HG03442 (cell line): ENCODE measurements around the gene CRYBG2.
A peak's percentile ranks its signal among the peaks of the same experiment; 100 is the strongest.
"Not testable (repeated sequence)": the region's sequence is repeated elsewhere in the genome, so short reads cannot be mapped to it uniquely, and the experiment has no call there.

Experiments used
- ATAC-seq: cut with Tn5 transposase; IDR thresholded peaks from one replicate; pipeline ENCODE4 v1.9.1; 2021; ENCODE audit warnings: mild to moderate bottlenecking, moderate library complexity; ENCODE audit not compliant: unreplicated experiment

The CRYBG2 gene

DNA sequence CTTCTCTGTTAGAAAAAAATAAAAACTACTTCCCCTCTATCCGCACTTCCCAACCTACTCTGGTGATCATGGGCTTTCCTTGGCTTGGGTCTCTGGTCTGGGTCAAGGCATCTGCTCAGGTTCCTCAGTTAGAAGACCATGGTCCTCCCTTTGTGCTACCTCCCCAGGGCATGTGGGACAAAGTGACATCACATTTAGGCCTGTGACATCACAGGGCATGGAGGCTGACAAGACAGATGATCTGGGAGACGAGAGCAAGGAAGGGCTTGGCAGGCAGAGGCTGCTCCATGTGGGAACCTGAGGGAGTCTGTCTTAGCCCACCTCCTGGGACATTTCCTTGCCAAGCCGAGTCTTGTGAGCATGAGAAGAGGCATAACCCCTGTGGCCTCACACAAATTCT, 18.7 kb upstream of the CRYBG2 start, which contains the start of gene ZNF683:
Gene ZNF683 (minus strand): TSS at position 140 of the 400 bp plus-strand sequence. CDS start 4,179 bp downstream, outside the sequence.
- not testable (repeated sequence) for ATAC-seq

DNA sequence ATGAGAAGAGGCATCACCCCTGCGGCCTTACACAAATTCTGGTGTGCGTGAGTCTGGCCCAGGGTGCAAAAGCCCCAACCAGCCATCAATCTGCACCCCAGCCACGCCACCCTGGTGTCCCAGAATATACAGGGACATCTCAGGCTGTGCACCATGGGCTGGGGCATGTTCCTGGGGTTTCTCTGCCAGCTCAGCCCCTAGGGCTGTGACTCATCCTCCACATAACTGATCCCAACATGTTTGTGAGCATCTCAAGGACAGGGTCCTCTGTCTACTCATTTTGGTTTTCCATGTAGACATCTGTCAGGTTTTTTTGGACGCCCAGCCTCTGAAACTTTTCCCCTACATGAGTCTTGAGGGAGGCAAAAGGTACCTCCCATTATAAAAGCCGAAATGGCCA, 18.1 kb upstream of the CRYBG2 start:
- ATAC-seq, result no peak

DNA sequence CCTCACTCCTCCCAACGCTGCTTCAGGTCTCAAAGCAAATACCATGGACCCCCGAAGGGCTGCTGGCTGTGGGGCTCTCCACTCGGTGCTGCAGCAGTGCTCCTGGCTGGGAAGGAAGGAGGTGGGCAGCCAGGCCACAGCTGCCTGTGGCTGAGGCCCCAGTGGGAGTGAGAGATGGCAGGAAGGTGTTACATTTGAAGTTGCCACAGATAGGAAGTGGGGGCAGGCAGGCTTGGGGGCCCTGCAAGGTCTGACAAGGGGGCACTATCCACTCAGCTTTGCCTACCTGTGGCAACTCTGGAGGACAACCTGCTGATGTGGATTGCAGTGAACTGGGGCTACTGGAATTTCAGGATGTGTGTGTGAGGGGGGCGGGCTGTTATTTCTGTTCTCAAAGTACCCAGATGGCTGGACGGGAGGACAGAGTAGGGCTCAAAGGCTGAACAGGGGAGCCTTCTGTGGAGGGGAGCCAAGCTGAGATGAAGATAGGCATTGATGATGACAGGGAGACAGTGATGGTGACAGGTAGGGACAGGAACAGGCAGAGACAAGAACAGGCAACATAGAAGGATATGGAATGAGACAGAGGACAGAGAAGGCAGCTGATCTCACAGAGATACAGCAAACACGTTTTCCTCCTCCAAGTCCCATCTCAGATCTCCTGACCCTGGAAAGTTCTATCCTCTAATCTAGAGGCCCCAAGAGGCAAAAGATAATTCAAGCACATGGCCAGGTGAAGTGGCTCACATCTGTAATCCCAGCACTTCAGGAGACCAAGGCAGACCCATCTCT, 16.9 kb upstream of the CRYBG2 start:
- ATAC-seq, result no peak

DNA sequence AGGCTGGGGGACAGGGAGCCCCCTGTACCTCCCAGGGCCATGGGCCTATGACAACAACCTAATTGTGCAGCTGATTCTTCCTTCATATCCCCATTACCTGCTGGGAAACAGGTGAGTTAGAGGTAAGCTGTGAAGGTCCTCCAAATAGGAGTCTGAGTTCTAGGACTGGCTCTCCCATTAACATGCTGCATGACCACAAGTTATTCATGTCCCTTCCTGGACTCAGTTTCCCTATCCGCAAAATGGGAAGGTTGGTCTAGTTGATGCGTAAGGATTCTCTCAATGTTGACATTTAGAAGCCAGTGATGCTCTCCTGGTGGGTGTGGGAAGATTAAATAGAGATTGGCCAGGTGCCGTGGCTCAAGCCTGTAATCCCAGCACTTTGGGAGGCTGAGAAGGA, 14.6 kb upstream of the CRYBG2 start:
- ATAC-seq, result no peak

DNA sequence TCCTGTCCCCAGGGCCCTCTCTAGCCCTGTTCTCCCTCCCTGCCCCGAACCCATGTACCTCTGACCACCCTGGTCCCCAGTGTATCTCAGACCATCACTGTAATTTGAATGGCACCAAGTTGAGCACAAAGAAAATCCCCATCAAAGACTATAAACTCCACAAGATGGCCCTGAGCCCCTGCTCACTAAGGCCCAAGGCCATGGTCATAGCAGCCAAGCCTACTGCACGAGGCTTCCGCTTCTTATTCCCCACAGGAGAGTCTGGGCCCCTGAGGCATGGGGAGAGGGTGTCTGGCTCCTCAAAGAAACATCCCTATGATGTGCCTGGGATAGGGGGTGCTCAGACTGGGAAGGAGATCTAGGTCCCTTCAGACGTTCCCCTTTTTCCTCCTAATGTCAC, 14.1 kb upstream of the CRYBG2 start:
- no peak for ATAC-seq

DNA sequence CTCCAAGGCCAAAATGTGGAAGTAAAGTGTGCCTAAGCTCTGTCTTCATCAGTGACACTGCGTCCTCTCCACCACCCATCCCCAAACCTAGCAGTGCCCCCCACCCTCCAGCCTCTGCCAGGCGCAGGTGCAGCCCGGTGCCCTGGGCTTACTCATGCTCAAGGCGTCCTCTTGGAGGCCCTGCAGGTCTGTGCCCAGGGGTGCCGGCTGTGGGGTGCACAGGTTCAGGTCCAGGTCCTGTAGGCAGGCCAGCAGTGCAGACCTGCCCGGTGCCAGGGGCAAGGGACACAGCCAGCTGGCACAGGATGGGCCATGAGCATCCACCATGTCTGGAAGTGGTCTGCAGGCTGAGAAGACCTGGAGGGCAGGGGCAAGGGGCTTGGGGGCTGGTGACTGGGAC, 13.5 kb upstream of the CRYBG2 start:
- ATAC-seq, result no peak

DNA sequence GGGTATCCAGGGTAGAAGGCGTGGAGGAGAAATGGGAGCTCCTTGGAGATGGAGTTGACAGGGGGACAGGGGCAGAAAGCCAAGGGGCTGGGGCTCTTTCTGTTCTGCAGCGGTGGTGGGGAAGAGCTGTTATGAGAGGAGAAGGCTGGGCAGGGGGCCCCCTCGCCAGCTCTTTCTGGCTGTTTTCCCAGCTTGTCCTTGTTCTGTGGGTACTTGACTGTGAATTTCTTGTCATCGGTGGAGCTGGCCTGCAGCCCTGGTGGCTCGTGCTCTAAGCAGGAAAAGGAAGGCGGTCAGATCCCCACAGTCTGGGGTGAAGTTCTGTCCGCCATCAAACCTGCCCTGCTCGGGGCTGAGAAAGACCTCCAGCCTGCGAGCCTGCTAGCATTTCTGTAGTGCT, 11.0 kb upstream of the CRYBG2 start:
- ATAC-seq, result no peak

DNA sequence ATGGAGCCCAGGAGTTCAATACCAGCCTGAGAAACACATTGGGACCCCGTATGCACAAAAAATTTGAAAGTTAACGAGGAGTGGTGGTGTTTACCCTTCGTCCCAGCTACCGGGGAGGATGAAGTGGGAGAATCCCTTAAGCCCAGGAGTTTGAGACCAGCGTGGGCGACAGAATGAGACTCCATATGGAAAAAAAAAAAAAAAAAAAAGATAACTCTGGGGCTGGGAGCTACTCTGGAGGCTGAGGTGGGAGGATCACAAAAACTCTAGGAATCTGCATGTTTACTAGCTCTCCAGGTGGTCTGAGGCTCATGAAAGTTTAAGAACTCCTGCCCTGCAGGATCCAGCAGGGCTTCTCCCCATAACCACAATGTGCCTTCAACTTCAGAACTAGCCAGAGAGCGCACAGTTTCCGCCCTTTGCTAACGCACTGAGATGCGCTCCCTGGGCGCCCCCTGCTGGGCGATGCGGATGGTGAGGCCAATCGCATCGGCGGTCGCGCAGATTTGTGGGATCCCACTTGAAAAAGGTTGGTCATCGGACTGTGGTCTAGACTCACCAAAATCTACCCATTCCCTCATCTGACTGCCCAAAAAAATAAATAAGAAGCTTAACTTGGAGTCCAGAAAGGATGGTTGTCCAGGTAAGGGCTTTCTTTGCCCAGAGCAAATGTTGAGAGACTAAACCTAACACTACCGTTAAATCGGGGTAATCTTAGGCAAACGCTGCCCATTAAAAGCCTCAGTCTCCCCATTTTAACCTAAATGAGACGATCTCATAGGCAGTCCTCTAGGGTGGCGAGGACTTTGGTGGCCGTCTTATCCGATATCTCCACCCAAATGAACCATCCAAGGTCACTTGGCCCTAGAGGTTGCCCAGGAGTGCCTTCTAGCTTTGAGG, 9.9 kb upstream of the CRYBG2 start:
- peak; percentile 43 for ATAC-seq

DNA sequence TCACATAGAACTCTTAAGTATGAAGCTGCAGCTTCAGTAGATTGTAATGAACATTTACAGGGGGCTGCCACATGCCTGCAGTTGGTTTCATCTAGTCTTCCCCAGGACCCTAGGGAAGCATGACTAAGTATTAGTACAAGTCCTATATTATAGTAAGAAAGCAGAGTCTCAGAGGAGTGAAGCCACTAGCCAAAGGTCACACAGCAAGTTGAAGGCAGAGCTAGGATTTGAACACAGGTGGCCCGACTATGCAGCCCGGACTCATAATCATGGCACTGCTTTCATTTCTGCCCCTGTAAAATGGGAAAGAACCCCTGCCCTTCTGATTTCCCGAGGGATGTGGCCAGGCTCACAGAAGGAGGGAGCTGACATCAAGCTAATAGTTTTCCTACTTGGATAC, 8.4 kb upstream of the CRYBG2 start:
- ATAC-seq, result no peak

DNA sequence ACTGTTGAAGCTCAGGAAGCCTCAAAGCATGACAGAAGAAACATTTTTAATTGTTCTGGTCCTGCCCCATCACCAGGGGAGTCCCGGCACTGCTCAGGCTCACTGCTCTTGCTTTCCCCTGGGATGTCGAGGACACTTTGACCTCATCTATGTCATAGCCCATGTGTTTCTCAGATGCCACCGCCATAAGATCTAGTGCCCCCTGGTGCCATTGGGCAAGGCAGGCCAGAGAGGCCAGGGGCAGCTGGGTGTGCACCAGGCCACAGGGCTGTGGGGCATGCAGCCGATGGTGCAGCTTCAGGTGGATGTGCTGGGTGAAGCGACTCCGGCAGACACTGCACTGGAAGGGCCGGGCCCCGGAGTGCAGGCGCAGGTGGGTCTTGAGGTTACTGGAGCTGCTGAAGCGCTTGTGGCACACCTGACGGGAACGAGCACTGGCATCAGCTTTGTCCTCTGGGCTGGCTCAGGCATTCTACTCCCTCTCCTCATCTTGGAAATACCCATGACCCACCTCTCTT, 7.7 kb upstream of the CRYBG2 start:
- no peak for ATAC-seq

DNA sequence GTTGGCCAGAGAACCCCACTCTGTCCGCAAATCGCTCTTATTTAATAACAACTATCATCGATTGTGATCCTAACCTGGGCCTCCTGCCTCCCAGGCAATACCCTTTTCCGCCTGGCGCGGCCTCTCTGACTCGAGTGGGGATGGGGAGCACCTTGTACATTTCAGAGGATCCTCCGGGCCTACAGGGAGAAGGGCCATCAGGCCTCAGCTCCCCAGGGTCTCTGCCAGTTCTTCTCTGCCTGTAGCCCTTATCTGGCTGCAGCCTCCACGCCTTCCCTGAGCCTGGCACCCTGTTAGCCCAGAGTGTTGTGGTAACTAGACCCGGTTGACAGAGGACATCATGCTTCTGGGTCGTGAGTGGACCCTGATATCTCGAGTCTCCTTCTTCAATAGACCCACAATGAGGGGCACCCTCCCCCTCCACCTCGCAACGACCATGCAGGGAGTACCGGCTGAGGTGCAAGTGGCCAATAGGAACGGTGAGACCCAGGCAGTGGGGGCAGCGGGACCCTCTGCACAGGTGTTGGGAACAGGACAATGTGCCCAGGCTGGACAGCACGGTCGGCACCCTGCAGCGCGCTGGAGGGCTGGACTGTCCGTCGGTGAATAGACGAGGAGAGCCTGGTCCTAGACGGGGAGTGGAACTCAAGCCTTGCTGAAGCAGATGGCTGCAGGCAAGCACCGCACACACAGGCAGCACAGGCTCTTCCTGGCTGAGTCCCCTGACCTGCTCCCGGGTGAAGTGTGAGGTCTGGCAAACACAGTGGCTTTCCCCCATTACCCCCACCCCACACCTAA, 7.1 kb upstream of the CRYBG2 start:
- ATAC-seq, result no peak

DNA sequence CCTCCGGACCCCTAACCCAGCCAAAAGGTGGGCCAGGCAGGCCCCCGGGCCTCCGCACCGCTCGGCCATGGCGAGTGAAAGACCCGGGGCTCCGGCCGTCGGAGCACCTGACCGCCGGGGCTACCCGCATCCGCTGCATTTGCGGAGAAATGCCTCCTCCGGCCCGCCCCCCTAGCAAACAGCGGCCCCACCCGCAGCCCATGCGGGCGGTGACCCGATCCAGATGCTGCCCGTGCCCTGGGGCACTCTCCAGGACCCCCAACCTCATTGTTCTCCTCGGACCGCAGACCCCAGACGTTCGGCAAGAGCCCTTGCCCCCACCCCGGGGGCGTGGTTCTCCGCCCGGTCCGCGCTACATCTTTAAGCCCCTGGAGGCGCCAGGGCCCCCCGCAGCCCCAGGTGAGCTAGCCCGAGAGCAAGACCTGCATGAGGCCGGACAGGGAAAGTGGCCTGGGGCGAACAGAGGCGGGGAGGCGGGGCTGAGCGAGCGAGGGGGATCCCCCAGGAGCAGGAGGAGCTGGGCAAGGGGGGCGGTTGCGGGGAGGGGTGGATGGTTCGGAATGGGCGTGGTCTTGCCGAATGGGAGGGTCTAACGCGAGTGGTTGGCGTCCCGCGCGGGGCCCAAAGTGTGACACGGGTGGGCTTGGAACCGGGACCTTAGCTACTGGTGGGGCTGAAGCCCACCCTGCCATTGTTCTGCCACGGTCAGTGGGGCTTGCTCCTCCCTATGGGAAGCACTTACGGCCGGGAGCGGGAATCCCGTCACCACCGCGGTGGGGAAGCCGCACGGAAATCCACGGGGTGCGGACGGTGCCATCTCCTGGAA, 6.3 kb upstream of the CRYBG2 start:
- ATAC-seq, result no peak

DNA sequence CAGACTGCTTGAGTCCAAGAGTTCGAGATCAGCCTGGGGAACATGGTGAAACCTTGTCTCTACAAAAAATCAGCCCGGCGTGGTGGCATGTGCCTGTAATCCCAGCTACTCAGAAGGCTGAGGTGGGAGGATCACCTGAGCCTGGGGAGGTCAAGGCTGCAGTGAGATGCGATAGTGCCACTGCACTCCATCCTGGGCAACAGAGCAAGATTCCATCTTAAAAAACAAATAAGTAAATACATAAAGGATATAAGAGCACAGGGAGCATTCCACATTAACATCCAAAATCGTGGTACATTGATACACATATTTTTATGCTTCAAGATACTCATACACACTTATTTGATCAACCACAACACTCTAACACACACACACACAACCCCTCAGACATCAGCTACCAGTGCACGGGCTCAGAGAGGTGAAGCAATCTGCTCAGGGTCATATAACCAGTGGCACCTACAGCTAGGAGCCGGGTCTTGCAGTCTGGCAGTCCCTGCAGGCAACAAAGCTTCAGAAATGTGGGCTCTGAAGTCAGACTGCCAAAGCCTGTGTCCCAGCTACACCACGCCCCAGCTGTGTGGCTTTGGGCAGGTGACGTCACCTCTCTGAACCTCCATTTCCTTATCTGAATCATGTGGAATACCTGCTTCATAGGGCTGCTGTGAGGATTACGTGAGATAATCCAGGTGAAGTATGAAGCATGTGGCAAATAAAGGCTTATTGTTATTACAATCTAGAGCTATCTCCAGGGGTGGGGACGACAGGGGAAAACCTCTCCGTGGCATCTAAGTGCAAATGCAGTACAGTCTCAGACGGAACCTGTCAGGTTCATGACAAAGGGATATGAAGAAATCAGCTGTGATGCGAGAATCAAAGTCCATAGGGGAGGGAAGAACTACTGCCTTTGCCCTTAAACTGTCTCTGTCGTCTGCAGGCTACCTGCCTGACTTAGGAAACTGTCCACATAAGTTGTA, 4.8 kb upstream of the CRYBG2 start:
- ATAC-seq, result no peak

DNA sequence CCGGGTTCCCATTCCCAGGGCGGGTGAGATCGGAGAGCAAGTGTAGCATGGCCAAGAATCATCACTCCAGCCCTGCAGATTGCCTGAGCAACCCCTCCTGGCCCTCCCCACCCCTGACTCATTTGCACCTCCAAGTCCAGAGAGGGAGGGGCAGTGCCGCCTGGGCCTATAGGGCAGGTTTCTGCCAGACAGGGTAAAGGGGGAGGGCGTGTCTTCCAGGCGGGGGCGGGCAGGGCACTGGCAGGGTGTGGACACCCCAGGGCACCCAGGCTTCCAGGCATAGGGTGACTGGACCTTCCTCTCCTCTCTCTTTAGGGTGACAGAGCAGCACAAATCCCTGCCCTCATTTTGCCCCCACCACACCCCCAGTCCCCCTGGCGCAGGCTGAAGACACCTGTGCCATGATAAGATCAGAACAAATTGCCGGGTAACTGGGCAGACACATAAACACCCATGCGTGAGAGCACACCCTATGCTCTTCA, 3.2 kb upstream of the CRYBG2 start:
- no peak for ATAC-seq

DNA sequence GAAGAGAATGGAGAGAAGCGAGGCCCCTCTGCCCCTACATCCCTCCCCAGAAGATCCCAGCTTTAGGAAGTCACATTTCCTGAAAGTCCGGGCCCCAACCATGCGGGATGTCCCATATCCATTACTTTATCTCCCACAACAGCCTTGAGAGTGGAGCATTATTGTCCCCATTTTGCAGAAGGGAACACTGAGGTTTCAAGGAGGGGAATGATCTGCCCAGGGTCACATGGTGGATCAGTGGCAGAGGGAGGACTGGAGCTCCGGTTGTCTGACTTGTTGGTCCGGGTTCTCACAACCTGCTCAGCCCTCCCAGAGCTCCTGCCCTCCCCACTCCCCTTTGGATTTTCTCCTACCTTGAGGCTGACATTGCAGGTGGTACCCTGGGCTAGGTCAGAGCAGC, 2.2 kb upstream of the CRYBG2 start:
- ATAC-seq, result no peak

DNA sequence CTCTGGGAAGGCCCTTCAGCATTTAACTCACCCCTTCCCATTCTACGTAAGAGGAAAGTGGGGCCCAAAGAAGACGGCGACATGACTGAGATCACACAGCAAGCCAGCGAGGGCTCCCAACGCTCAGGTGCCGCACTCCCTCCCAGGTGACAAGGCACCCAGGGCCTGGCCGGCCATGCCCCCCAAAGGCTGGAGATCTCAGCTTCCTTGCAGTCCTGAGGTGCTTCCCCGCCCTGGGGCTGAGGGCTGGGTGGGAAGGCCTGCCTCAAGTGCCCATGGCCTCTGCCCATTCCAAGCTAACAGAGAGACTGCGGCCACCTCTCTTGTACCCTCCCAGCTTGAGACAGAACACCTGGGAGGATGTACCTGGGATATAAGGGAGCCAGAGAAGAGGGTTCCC, 1.0 kb upstream of the CRYBG2 start:
- ATAC-seq, result no peak

DNA sequence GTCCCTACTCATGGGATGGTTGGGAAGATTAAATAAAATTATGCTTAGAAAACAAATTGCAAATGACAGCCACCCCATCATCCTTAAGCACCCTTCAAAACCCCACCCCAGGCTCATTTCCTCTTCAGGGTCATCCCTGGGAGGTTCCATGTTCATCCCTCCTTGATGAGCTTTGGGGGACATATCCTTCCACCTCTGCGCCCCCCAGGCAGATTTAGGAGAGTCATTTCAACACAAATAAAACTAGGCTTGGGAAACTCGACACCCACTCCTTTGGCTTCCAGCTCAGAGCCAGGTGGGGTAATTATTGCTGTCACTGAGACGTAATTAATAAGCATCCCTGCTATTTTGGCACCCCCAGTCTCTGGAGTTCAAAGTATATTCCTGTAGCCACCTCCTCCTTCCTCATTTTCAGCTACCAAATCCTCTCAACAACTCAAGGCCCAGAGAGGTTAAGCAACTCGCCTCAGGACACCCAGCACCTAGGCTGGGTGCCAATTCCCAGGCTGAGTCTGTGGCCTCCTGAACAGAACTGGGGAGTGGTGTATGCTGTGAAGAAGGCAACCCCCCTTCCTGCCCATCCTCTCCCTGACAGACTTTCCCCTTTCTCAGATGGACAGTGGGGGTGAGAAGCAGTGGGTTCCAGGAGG, 595 bp downstream of the CRYBG2 start:
- no peak for ATAC-seq

DNA sequence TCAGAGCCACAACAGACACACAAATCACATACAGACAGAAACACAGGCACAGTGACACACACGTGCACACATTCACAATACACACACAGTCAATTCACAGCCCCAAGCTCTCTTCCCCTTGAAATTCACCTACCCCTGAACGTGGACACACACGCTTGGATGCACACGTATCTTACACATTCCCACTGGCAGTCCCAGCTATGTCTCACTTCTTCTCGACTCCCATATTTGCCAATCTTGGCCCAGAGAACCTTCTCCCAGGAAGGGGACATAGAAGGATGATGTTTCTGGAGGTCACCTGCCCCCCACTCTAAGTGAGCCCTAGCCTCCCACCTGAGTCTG, 1.6 kb downstream of the CRYBG2 start:
- no peak for ATAC-seq
